GM12891 (cell line): ENCODE results near the gene RTN4RL1.

Experiments used
- DNase-seq: peaks from one replicate; pipeline ENCODE4 v3.0.0; 2011; ENCODE audit warnings: low spot score; ENCODE audit not compliant: insufficient read length
- FAIRE-seq: peaks from 2 replicates; lab custom pipeline; 2011; peaks lifted over from hg19 to GRCh38; lab: Jason Lieb, UNC
- PAX5 ChIP-seq: IDR thresholded peaks from 2 replicates; pipeline ENCODE4 v1.6.1; 2011; ENCODE audit warnings: low read length, moderate library complexity, mild to moderate bottlenecking; ENCODE audit not compliant: insufficient read depth, severe bottlenecking
- POLR2A ChIP-seq: IDR thresholded peaks from 2 replicates; pipeline ENCODE4 v1.6.1; 2011; ENCODE audit warnings: low read depth, low read length, control low read depth
- POLR2AphosphoS5 ChIP-seq: IDR thresholded peaks from 2 replicates; pipeline ENCODE4 v1.6.1; 2011; ENCODE audit warnings: low read depth, low read length, control low read depth
- POU2F2 ChIP-seq: IDR thresholded peaks from 2 replicates; pipeline ENCODE4 v1.6.1; 2011; ENCODE audit warnings: low read depth, mild to moderate bottlenecking, control low read depth, low read length, moderate library complexity
- SPI1 ChIP-seq: IDR thresholded peaks from 2 replicates; pipeline ENCODE4 v1.6.1; 2011; ENCODE audit warnings: low read depth, low read length, control low read depth
- TAF1 ChIP-seq: IDR thresholded peaks from 2 replicates; pipeline ENCODE4 v1.6.1; 2011; ENCODE audit warnings: low read depth, low read length, control low read depth

RTN4RL1 gene

GRCh38 chr17:1969712-1970111, 55.4 kb downstream of the RTN4RL1 start:
- FAIRE-seq, result no peak
- TF ChIP-seq TAF1, result no peak
- no peak for TF ChIP-seq PAX5
- no peak for DNase-seq

DNA sequence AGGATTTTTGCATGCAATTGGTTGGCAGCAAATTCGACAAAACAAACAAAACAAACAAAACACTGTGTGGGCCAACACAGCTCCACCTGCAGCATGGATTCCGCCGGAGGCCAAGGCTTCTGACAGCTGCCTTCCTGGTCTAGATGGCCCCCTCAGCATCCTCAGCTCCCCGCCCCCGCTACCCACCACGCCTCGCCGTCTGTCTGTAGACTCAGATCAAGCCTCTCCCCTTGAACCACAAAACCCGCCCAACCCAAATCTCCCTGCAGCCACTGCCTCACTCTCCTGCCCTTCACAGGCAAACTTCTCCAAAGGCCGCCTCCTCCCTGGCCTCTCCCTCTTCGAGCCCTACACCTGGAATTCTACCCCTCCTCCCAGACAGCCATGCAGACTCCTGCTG, 57.9 kb downstream of the RTN4RL1 start:
- DNase-seq (no peak), FAIRE-seq (no peak)
- no peak for TF ChIP-seq POLR2A
- TF ChIP-seq POLR2AphosphoS5, result no peak

GRCh38 chr17:1966274-1967086, 58.7 kb downstream of the RTN4RL1 start:
- FAIRE-seq, result no peak
- no peak for DNase-seq
- TF ChIP-seq TAF1 (no peak), SPI1 (no peak), POU2F2 (no peak), POLR2AphosphoS5 (no peak), PAX5 (no peak), POLR2A (no peak)

DNA sequence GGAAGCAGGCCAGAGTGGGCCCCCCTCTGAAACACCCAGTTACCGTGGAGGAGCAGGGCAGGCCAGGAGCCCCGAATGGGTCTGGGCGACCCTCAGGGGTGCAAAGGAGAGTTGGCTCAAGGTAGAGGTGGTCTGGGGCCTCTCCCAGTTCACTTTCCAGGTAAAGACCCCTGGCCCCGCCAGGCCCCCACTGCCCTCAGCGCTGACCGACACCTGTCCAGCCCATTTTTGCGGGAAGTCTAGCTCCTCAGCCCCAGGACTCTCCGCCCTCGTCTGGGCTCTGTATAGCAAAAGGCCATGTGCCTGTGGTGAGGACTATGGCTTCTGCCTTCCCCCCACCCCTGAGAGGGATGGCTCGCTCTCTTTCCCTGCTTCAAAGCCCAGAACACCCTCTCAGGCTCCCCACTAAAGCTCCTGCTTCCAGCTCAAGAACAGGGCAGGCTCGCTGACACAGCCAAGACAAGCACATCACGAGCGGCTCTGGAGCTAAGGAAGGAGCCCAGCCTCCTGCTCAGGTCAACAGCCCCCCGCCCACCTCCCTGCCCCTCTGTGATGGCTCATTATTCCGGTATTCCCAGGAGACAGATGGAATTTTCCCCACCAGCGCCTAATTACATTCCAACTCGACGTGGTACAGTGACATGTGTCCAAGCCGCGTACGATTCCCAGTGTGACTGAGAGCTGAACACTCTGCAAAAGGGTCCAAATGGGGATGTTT, 59.4 kb downstream of the RTN4RL1 start:
- TF ChIP-seq TAF1 (no peak), POLR2A (no peak), PAX5 (no peak), POU2F2 (no peak), SPI1 (no peak), POLR2AphosphoS5 (no peak)
- FAIRE-seq (no peak), DNase-seq (no peak)

- no peak for DNase-seq
- FAIRE-seq, result no peak
- TF ChIP-seq TAF1, result no peak
- TF ChIP-seq POU2F2, result no peak
- no peak for TF ChIP-seq POLR2A
- no peak for TF ChIP-seq PAX5
- no peak for TF ChIP-seq SPI1
- TF ChIP-seq POLR2AphosphoS5, result no peak
Observed at GRCh38 chr17:1963250-1963649, 61.9 kb downstream of the RTN4RL1 start.

GRCh38 chr17:1961189-1961588, 63.9 kb downstream of the RTN4RL1 start:
- FAIRE-seq, result no peak
- DNase-seq, result no peak
- no peak for TF ChIP-seq POLR2AphosphoS5
- TF ChIP-seq TAF1, result no peak
- no peak for TF ChIP-seq PAX5
- no peak for TF ChIP-seq POLR2A
- TF ChIP-seq POU2F2, result no peak
- no peak for TF ChIP-seq SPI1

DNA sequence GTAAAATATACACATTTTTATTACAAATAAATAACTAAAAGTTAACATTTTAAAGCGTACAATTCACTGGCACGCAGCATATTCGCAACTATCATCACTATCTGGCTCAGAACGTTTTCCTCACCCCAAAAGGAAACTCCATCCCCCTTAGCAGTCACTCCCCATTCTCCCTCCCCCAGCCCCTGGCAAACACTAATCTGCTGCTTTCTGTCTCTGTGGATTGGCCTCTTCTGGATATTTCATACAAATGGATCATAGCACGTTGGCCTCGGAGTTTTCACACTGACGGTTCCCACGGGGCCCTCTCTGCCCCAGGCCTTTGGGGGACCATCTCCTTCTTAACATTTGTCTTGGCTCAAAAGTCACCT, 64.6 kb downstream of the RTN4RL1 start:
- TF ChIP-seq SPI1 (no peak), POLR2A (no peak), PAX5 (no peak), POLR2AphosphoS5 (no peak), POU2F2 (no peak), TAF1 (no peak)
- FAIRE-seq (no peak), DNase-seq (no peak)

- no peak for FAIRE-seq
- no peak for DNase-seq
Observed at GRCh38 chr17:1959871-1960544, 65.1 kb downstream of the RTN4RL1 start.

GRCh38 chr17:1958134-1958881, 66.8 kb downstream of the RTN4RL1 start:
- no peak for FAIRE-seq
- no peak for DNase-seq
- TF ChIP-seq TAF1 (no peak), POLR2A (no peak), POU2F2 (no peak), POLR2AphosphoS5 (no peak), SPI1 (no peak), PAX5 (no peak)

More at GRCh38 chr17:1959871-1960544, 65.1 kb downstream of the RTN4RL1 start:
- TF ChIP-seq SPI1 (no peak), POU2F2 (no peak), PAX5 (no peak), POLR2A (no peak), TAF1 (no peak), POLR2AphosphoS5 (no peak)

DNA sequence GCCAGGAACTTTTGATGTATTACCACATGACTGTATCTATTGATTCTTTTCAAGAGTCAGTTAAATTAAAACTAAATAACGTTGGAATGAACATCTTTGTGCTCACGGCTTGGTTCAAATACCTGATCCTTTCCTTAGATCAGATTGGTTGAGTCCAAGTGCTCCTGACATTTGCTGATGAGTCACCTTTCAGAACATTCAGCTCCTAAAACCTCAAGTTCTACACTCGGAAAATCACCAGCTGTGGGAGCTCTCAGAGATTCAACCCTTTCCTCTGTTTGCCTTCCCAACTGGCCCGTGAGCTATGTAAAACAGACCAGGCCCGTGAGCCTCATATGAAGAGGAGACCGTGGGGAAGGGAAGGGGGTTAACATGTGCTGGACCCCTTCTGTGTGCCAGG, 68.1 kb downstream of the RTN4RL1 start:
- DNase-seq (no peak), FAIRE-seq (no peak)
- TF ChIP-seq POU2F2, result no peak
- no peak for TF ChIP-seq TAF1
- no peak for TF ChIP-seq POLR2A
- no peak for TF ChIP-seq PAX5
- TF ChIP-seq POLR2AphosphoS5, result no peak
- no peak for TF ChIP-seq SPI1
